HepG2 (cell line): ENCODE results near the gene DSTN. TPM values are rescaled to one million over a fixed set of nuclear protein-coding genes. Genes with fewer than 3 reads are reported as not detected.

ENCODE experiments used
- ATAC-seq: fragments of 200-7000 bp; cut with Tn5 transposase; 3 replicates; pipeline ENCODE4 v1.9.1; 2020; ENCODE audit warnings: mild to moderate bottlenecking, moderate library complexity
- BruUV-seq: library from RNA; stranded (reverse); fragments of 400-500 nt; replicated peaks from 2 replicates; lab custom pipeline; 2021; lab: Mats Ljungman, UMichigan
- CTCF ChIA-PET: fragments of 300-600 bp; formaldehyde crosslinking; extraction: SDS; loops from one replicate; lab custom pipeline; 2021; ENCODE audit warnings: low total read pairs, inconsistent platforms, low intra/inter-chr PET ratio; lab: Yijun Ruan, JAX
- POLR2A ChIA-PET: fragments of 350-600 bp; sonication (Branson Sonifier 250); formaldehyde crosslinking; loops from one replicate; lab custom pipeline; 2020; ENCODE audit warnings: antibody characterized with exemption, inconsistent platforms; lab: Yijun Ruan, JAX
- DNase-seq: peaks from one replicate; pipeline ENCODE4 v3.0.0-alpha.2; 2015; ENCODE audit warnings: low spot score
- FAIRE-seq: peaks from 3 replicates; lab custom pipeline; 2011; peaks lifted over from hg19 to GRCh38; lab: Jason Lieb, UNC
- H2AFZ ChIP-seq: one replicate; pipeline ENCODE4 v1.6.1; 2011; ENCODE audit warnings: low read length, inconsistent platforms
- H3K27ac ChIP-seq: fragments of 300-600 bp; 3 replicates; pipeline ENCODE4 v1.8.0; 2011; ENCODE audit warnings: mixed run types, mild to moderate bottlenecking, mixed read lengths, low read length, inconsistent platforms; ENCODE audit not compliant: insufficient read depth; ENCODE audit errors: extremely low read length
- H3K27me3 ChIP-seq, 2 experiments: fragments of 200-600 bp in 1 of 2; 2 replicates in 1 of 2; 3 replicates in 1 of 2; pipeline versions ENCODE4 v1.6.0 to v1.8.0; 2011; ENCODE audit warnings: low read length in 2 of 2, mild to moderate bottlenecking in 2 of 2, moderate library complexity in 2 of 2, inconsistent platforms in 1 of 2; ENCODE audit not compliant: insufficient read depth in 2 of 2, control insufficient read depth in 1 of 2
- H3K36me3 ChIP-seq, 2 experiments: fragments of 200-600 bp in 1 of 2; replicated peaks in 1 of 2; 2 replicates in 1 of 2; 3 replicates in 1 of 2; pipeline versions ENCODE4 v1.5.1 to v1.8.0; 2011; ENCODE audit warnings: low read length in 2 of 2, inconsistent platforms in 1 of 2; ENCODE audit not compliant: insufficient read depth in 2 of 2, control insufficient read depth in 1 of 2
- H3K4me1 ChIP-seq: 2 replicates; pipeline ENCODE4 v1.5.1; 2012; ENCODE audit warnings: low read length, inconsistent platforms; ENCODE audit not compliant: insufficient read depth
- H3K4me2 ChIP-seq: 2 replicates; pipeline ENCODE4 v1.6.0; 2011; ENCODE audit warnings: low read depth, low read length, inconsistent platforms
- H3K4me3 ChIP-seq, 3 experiments: fragments of 200-600 bp in 1 of 3; sonication (generic), shearing (Covaris generic) in 1 of 3; replicated peaks in 1 of 3; 2 replicates each; pipeline ENCODE4 v1.5.1; 2011 to 2016; ENCODE audit warnings: low read length in 3 of 3, inconsistent platforms in 2 of 3, low read depth in 2 of 3, mild to moderate bottlenecking in 2 of 3, control low read depth in 1 of 3, mixed read lengths in 1 of 3; ENCODE audit not compliant: insufficient read depth in 1 of 3
- H3K79me2 ChIP-seq: one replicate; pipeline ENCODE4 v1.6.1; 2011; ENCODE audit warnings: low read length, inconsistent platforms; ENCODE audit not compliant: insufficient read depth
- H3K9ac ChIP-seq: 2 replicates; pipeline ENCODE4 v1.6.0; 2011; ENCODE audit warnings: mild to moderate bottlenecking, low read depth, low read length, inconsistent platforms; ENCODE audit not compliant: insufficient read depth
- H3K9me3 ChIP-seq: 2 replicates; pipeline ENCODE4 v1.5.1; 2012; ENCODE audit warnings: mild to moderate bottlenecking, low read length
- H4K20me1 ChIP-seq: 2 replicates; pipeline ENCODE4 v1.6.0; 2011; ENCODE audit warnings: inconsistent platforms, mild to moderate bottlenecking, low read length, moderate library complexity; ENCODE audit not compliant: insufficient read depth
- ARID5B ChIP-seq: IDR thresholded peaks from 2 replicates; pipeline ENCODE4 v1.4.0; 2020; ENCODE audit warnings: mild to moderate bottlenecking, missing genetic modification reagents
- ATF1 ChIP-seq: IDR thresholded peaks from 2 replicates; pipeline ENCODE4 v1.6.1; 2016; ENCODE audit warnings: mild to moderate bottlenecking, control low read depth
- DPF2 ChIP-seq: sonication (generic); formaldehyde crosslinking; IDR thresholded peaks from 2 replicates; pipeline ENCODE4 v1.4.0; 2020; ENCODE audit warnings: mild to moderate bottlenecking, low read depth, missing genetic modification reagents, borderline replicate concordance
- FLYWCH1 ChIP-seq: sonication (generic); formaldehyde crosslinking; IDR thresholded peaks from 2 replicates; pipeline ENCODE4 v1.8.1; 2023; ENCODE audit warnings: mild to moderate bottlenecking, missing genetic modification reagents
- IKZF1 ChIP-seq: fragments of 450-650 bp; IDR thresholded peaks from 2 replicates; pipeline ENCODE4 v1.7.1; 2016
- NR3C1 ChIP-seq: sonication (generic); formaldehyde crosslinking; IDR thresholded peaks from 2 replicates; pipeline ENCODE4 v1.4.0; 2020; ENCODE audit warnings: missing genetic modification reagents
- SIN3B ChIP-seq: fragments of 150-350 bp; IDR thresholded peaks from 2 replicates; pipeline ENCODE4 v1.6.1; 2014; ENCODE audit warnings: low read length
- SP1 ChIP-seq, 2 experiments: fragments of 450-650 bp in 1 of 2; sonication (generic) in 1 of 2; formaldehyde crosslinking in 1 of 2; IDR thresholded peaks; 2 replicates each; pipeline versions ENCODE4 v1.4.0 to v1.6.1; 2016 to 2020; ENCODE audit warnings: missing genetic modification reagents in 1 of 2
- THAP11 ChIP-seq: IDR thresholded peaks from 2 replicates; pipeline ENCODE4 v1.6.1; 2016; ENCODE audit warnings: missing biosample characterization, missing genetic modification reagents
- YEATS2 ChIP-seq: sonication (generic); formaldehyde crosslinking; IDR thresholded peaks from 2 replicates; pipeline ENCODE4 v1.4.0; 2020; ENCODE audit warnings: missing genetic modification reagents, borderline replicate concordance
- ZNF143 ChIP-seq: sonication (generic); formaldehyde crosslinking; IDR thresholded peaks from 2 replicates; pipeline ENCODE4 v1.4.0; 2020; ENCODE audit warnings: missing genetic modification reagents
- ZNF616 ChIP-seq: sonication (generic); formaldehyde crosslinking; IDR thresholded peaks from 2 replicates; pipeline ENCODE4 v1.5.0; 2020; ENCODE audit warnings: low read depth, mild to moderate bottlenecking, missing genetic modification reagents
- ZNF749 ChIP-seq: sonication (generic); formaldehyde crosslinking; IDR thresholded peaks from 2 replicates; pipeline ENCODE4 v1.8.0; 2022; ENCODE audit warnings: mild to moderate bottlenecking, missing genetic modification reagents, moderate library complexity, borderline replicate concordance
- in situ Hi-C: cut with HindIII; loops from 2 replicates; pipeline ENCODE4 v1.10.0; 2017; ENCODE audit warnings: low pct_unique_long_range_greater_than_20kb; ENCODE audit not compliant: extremely low pct_ligation_motif_present
- intact Hi-C: fragments of 100-400 bp; cut with micrococcal nuclease; formaldehyde crosslinking; loops from one replicate; pipeline ENCODE4 v1.10.0; 2022; ENCODE audit not compliant: unreplicated experiment
- polyA plus RNA-seq, 8 experiments: library from polyadenylated mRNA; depleted of rRNA in 3 of 8; stranded (reverse) in 7 of 8; unstranded in 1 of 8; fragments of >200 nt; fragmentation: Illumina TruSeq in 4 of 8; extraction: Trizol in 4 of 8; gene quantifications; 2 replicates each; pipeline versions ENCODE4 v1.2.1 to v1.2.3, GENCODE V29; 2011 to 2016; ENCODE audit warnings: low read depth in 4 of 8, missing spikeins in 1 of 8, mixed read lengths in 1 of 8; ENCODE audit not compliant: insufficient read depth in 1 of 8
- total RNA-seq, 5 experiments: library from RNA; depleted of rRNA; stranded (reverse); fragments of >200 nt; fragmentation: Illumina TruSeq; extraction: Trizol; gene quantifications; 2 replicates each; pipeline ENCODE4 v1.2.3, GENCODE V29; 2016; ENCODE audit warnings: low read depth in 1 of 5
- TF ChIP-seq, protein P1 (sequence below): sonication (generic); formaldehyde crosslinking; IDR thresholded peaks from 2 replicates; pipeline ENCODE4 v1.5.1; 2020; ENCODE audit warnings: missing genetic modification reagents, mild to moderate bottlenecking, borderline replicate concordance
- TF ChIP-seq, protein P2 (sequence below): sonication (generic); formaldehyde crosslinking; IDR thresholded peaks from 2 replicates; pipeline ENCODE4 v1.4.0; 2020; ENCODE audit warnings: missing genetic modification reagents

Gene DSTN
- total and polyA plus RNA-seq, 2 of the 13 experiments (the other 11 are each of a cell fraction or from before 2014, with no cell fraction given), result 27.6 to 106 TPM

GRCh38 chr20:17525650-17526049 lies 44.2 kb upstream of the DSTN start (continued):
- TF ChIP-seq THAP11 (CRISPR knock-in tag) (peak; percentile 97), SP1 (IDR thresholded peaks at IDR 0.05) (no peak), SP1 (CRISPR knock-in tag; IDR thresholded peaks at IDR 0.05) (no peak), ZNF143 (peak; percentile 89), SIN3B (no peak)

- ChIA-PET POLR2A (no interaction called here), CTCF (no interaction called here)
- Histone ChIP-seq H3K4me3 (no peak overlapping the region), H3K27ac (no peak overlapping the region), H3K9me3 (no peaks in the 10 kb centered on the region), H3K9ac (no peak overlapping the region), H3K27me3 (peaks cover 0 to 14% of the 10 kb centered on the region in 2 experiments; a peak in 2 of 5 replicates), H3K36me3 (no peaks in the 10 kb centered on the region), H3K4me1 (peaks cover 27% of the 10 kb centered on the region), H2AFZ (no peak overlapping the region), H4K20me1 (no peaks in the 10 kb centered on the region; the same call in 1 of the 2 replicates), H3K4me2 (no peak overlapping the region), H3K79me2 (no peaks in the 10 kb centered on the region)
- in situ Hi-C loops (no loop called here), intact Hi-C loops (no loop called here)
- DNase-seq, result no peak
- no peak for FAIRE-seq
- no TSS peak for BruUV-seq
- no peak for ATAC-seq
- TF ChIP-seq IKZF1 (no peak), NR3C1 (CRISPR knock-in tag) (no peak), ARID5B (CRISPR knock-in tag) (no peak), ATF1 (CRISPR knock-in tag) (no peak), FLYWCH1 (CRISPR knock-in tag) (no peak), ZNF749 (CRISPR knock-in tag) (no peak), ZNF616 (no peak), DPF2 (CRISPR knock-in tag) (no peak), YEATS2 (no peak)
- TF ChIP-seq, protein P1, sequence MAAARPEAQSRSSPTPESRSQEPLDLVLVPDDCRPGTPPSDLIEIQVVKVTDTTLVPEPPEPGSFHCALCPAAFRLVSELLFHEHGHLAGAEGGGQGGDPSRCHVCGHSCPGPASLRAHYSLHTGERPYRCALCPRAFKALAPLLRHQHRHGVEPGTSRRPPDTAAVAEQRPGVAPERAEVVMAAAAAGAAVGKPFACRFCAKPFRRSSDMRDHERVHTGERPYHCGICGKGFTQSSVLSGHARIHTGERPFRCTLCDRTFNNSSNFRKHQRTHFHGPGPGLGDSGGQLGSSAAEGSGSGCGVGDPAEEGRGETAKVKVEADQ, result no peak
- TF ChIP-seq, protein P2, sequence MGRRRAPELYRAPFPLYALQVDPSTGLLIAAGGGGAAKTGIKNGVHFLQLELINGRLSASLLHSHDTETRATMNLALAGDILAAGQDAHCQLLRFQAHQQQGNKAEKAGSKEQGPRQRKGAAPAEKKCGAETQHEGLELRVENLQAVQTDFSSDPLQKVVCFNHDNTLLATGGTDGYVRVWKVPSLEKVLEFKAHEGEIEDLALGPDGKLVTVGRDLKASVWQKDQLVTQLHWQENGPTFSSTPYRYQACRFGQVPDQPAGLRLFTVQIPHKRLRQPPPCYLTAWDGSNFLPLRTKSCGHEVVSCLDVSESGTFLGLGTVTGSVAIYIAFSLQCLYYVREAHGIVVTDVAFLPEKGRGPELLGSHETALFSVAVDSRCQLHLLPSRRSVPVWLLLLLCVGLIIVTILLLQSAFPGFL (CRISPR knock-in tag), result no peak
Observed at GRCh38 chr20:17529586-17529985, 40.3 kb upstream of the DSTN start.
